ENCODE measurements around the gene NAB2. TPM values are rescaled to one million over a fixed set of nuclear protein-coding genes. Genes with fewer than 3 reads are reported as not detected.
"Not testable (repeated sequence)": the region's sequence is repeated elsewhere in the genome, so short reads cannot be mapped to it uniquely, and the experiment has no call there.

The NAB2 gene
- total RNA-seq, 1 donor from 2014 or later: 58.0 TPM

DNA sequence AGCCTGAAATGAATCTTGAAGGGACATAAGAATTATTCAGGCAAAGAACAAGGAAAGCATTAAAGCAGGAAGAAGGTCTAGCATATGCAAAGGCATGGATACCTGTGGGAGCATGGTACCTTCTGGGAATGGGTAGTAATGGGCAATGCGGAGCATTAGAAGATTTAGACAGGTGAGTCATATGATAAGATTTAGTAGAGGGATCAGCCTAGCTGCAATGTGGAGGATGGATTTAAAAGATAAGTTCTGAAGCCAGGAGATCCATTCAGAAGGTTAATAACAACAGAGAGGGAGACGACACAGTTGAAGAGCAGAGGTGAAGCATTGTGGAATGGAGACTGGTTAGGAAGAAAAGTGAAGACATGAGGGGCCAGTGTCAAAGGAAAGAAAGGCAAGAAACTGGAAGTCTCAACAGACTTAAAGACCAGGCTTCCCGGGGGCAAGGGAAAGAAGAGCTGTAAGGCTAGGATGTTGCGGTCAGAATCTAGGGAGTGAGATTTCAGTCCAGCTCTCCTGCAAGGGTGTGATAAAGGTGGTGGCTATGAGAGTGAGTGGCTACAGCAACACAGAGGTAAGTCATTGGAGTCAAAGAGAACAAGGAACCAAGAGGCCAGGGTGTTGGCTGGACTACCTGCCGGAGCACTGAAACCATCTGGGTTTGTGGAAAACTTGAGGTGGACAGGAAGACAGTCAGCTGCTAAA lies 27.8 kb downstream of the NAB2 start:
- peaks cover 11% of the 10 kb centered on the region for H3K4me1 Mint-ChIP-seq
- peaks cover 8% of the 10 kb centered on the region for H3K27me3 Mint-ChIP-seq (ENCODE audit: low read depth)
- H3K9me3 Mint-ChIP-seq: no peaks in the 10 kb centered on the region
- TF ChIP-seq, protein P1, sequence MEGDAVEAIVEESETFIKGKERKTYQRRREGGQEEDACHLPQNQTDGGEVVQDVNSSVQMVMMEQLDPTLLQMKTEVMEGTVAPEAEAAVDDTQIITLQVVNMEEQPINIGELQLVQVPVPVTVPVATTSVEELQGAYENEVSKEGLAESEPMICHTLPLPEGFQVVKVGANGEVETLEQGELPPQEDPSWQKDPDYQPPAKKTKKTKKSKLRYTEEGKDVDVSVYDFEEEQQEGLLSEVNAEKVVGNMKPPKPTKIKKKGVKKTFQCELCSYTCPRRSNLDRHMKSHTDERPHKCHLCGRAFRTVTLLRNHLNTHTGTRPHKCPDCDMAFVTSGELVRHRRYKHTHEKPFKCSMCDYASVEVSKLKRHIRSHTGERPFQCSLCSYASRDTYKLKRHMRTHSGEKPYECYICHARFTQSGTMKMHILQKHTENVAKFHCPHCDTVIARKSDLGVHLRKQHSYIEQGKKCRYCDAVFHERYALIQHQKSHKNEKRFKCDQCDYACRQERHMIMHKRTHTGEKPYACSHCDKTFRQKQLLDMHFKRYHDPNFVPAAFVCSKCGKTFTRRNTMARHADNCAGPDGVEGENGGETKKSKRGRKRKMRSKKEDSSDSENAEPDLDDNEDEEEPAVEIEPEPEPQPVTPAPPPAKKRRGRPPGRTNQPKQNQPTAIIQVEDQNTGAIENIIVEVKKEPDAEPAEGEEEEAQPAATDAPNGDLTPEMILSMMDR (conservative IDR thresholded peaks at IDR 0.05): no peak
- no peak for DNase-seq (ENCODE audit: low read depth, low spot score)
- no peaks in the 10 kb centered on the region for H3K36me3 Mint-ChIP-seq (ENCODE audit: low read depth)
- H3K27ac Mint-ChIP-seq (ENCODE audit: unreplicated experiment): no peak overlapping the region
- no peak overlapping the region for H3K4me3 Mint-ChIP-seq

DNA sequence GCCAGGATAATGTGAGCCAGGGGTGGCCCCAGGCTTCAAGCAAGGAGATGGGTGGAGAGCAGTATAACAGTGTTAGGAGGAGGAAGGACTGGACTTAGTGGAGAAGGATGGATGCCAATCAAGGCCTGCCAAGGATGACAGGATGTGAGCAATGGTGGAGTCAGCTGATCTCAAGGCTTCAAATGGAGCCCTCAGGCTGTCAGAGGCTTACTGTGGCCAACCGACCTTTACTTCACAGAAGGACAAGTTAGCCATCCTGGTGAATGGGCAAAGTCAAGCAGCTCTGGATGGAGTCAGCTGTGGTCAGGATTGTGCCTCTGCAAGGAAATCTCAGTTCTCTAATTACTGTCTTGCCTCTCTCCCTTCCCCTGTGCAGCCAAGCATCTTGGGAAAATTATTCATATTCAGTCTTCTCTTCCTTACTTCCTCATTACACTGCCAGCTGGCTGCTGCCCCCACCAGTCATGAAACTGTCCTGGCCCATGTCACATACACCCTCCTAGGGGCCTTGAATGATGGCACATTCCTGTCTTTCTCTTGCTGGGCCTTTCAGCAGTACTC lies 29.9 kb downstream of the NAB2 start:
- Mint-ChIP-seq H3K4me1 (no peaks in the 10 kb centered on the region), H3K4me3 (no peak overlapping the region), H3K27ac (ENCODE audit: unreplicated experiment) (no peak overlapping the region), H3K9me3 (no peaks in the 10 kb centered on the region), H3K36me3 (ENCODE audit: low read depth) (no peaks in the 10 kb centered on the region), H3K27me3 (ENCODE audit: low read depth) (peaks cover 8% of the 10 kb centered on the region)
- no peak for DNase-seq (ENCODE audit: low read depth, low spot score)
- TF ChIP-seq, protein P1 (conservative IDR thresholded peaks at IDR 0.05): no peak

GRCh38 chr12:57119294-57120085 lies 30.6 kb downstream of the NAB2 start:
- H3K9me3 Mint-ChIP-seq: no peaks in the 10 kb centered on the region
- H3K4me1 Mint-ChIP-seq: no peaks in the 10 kb centered on the region
- H3K4me3 Mint-ChIP-seq: no peak overlapping the region
- TF ChIP-seq, protein P1 (conservative IDR thresholded peaks at IDR 0.05): no peak
- no peaks in the 10 kb centered on the region for H3K36me3 Mint-ChIP-seq (ENCODE audit: low read depth)
- DNase-seq (ENCODE audit: low read depth, low spot score): no peak
- H3K27ac Mint-ChIP-seq (ENCODE audit: unreplicated experiment): no peak overlapping the region
- H3K27me3 Mint-ChIP-seq (ENCODE audit: low read depth): peaks cover 8% of the 10 kb centered on the region

GRCh38 chr12:57120718-57121117 lies 31.8 kb downstream of the NAB2 start:
- not testable (repeated sequence) for DNase-seq (ENCODE audit: low read depth, low spot score); H3K36me3 Mint-ChIP-seq (ENCODE audit: low read depth); H3K27ac Mint-ChIP-seq (ENCODE audit: unreplicated experiment); H3K4me3 Mint-ChIP-seq; H3K9me3 Mint-ChIP-seq; H3K4me1 Mint-ChIP-seq
- peaks cover 12% of the 10 kb centered on the region for H3K27me3 Mint-ChIP-seq (ENCODE audit: low read depth)

DNA sequence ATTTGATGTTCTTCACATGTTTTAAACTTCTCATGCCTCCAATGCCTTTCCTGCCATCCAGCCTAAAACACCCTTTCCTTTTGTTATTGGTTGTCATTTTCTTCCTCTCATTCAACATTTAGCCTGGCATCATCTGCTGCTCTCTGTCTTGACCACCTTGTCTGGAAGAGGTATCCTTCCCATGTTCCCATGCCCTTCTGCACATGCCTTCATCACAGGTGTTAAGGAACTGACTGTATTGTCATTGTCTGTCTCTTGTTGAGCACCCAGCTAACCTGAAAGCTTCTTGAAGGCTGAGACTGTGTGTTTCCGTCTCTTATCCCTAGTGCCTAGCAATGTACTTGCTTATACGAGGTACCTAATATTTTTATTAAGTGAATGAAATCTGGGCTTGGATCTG lies 34.9 kb downstream of the NAB2 start:
- H3K4me1 Mint-ChIP-seq: peaks cover 5% of the 10 kb centered on the region
- H3K27ac Mint-ChIP-seq (ENCODE audit: unreplicated experiment): no peak overlapping the region
- H3K36me3 Mint-ChIP-seq (ENCODE audit: low read depth): no peaks in the 10 kb centered on the region
- H3K27me3 Mint-ChIP-seq (ENCODE audit: low read depth): peaks cover 15% of the 10 kb centered on the region
- TF ChIP-seq, protein P1 (conservative IDR thresholded peaks at IDR 0.05): no peak
- no peaks in the 10 kb centered on the region for H3K9me3 Mint-ChIP-seq
- DNase-seq (ENCODE audit: low read depth, low spot score): no peak
- H3K4me3 Mint-ChIP-seq: no peak overlapping the region

Measured in neural crest cell (in vitro differentiated cells).